K562 (cell line): ENCODE results near the gene BST1. TPM values are rescaled to one million over a fixed set of nuclear protein-coding genes. Genes with fewer than 3 reads are reported as not detected.

ENCODE experiments used
- ATAC-seq: fragments of 200-7000 bp; cut with Tn5 transposase; 3 replicates; pipeline ENCODE4 v1.9.1; 2020; ENCODE audit warnings: moderate library complexity
- BruUV-seq: library from RNA; stranded (reverse); fragments of 400-500 nt; replicated peaks from 2 replicates; lab custom pipeline; 2021; lab: Mats Ljungman, UMichigan
- CTCF ChIA-PET: fragments of 300-600 bp; formaldehyde crosslinking; extraction: SDS; loops from one replicate; lab custom pipeline; 2021; ENCODE audit warnings: low intra/inter-chr PET ratio; lab: Yijun Ruan, JAX
- POLR2A ChIA-PET: fragments of 300-600, 350-650 bp; sonication (Branson Sonifier 250); formaldehyde crosslinking; extraction: SDS; loops from one replicate; lab custom pipeline; 2021; ENCODE audit warnings: antibody characterized with exemption, inconsistent platforms; lab: Yijun Ruan, JAX
- DNase-seq, 4 experiments: peaks; one replicate each; pipeline versions ENCODE4 v3.0.0 to v3.0.0-alpha.2; 2011 to 2018; ENCODE audit warnings: low spot score in 3 of 4, mixed read lengths in 3 of 4; ENCODE audit errors: extremely low read depth in 1 of 4
- FAIRE-seq: peaks from 2 replicates; lab custom pipeline; 2011; peaks lifted over from hg19 to GRCh38; lab: Jason Lieb, UNC
- H2AFZ ChIP-seq: 2 replicates; pipeline ENCODE4 v1.6.0; 2011; ENCODE audit warnings: low read depth, low read length, control low read depth, inconsistent platforms
- H3K27ac ChIP-seq: fragments of 200-600 bp; 3 replicates; pipeline ENCODE4 v1.8.0; 2011; ENCODE audit warnings: low read depth, mild to moderate bottlenecking, control low read depth, inconsistent platforms, low read length, moderate library complexity, mixed read lengths; ENCODE audit errors: extremely low read depth
- H3K27me3 ChIP-seq, 2 experiments: fragments of 300-600 bp in 1 of 2; 2 replicates in 1 of 2; 3 replicates in 1 of 2; pipeline versions ENCODE4 v1.6.0 to v1.8.0; 2011; ENCODE audit warnings: inconsistent platforms in 2 of 2, low read length in 2 of 2, mild to moderate bottlenecking in 1 of 2, mixed read lengths in 1 of 2, moderate library complexity in 1 of 2; ENCODE audit not compliant: control insufficient read depth in 2 of 2, insufficient read depth in 2 of 2
- H3K36me3 ChIP-seq: fragments of 300-600 bp; 3 replicates; pipeline ENCODE4 v1.8.0; 2011; ENCODE audit warnings: mild to moderate bottlenecking, low read length, inconsistent platforms; ENCODE audit not compliant: control insufficient read depth, insufficient read depth
- H3K4me1 ChIP-seq, 2 experiments: fragments of 200-600 bp in 1 of 2; replicated peaks in 1 of 2; 2 replicates in 1 of 2; 3 replicates in 1 of 2; pipeline versions ENCODE4 v1.5.1 to v1.8.0; 2011; ENCODE audit warnings: inconsistent platforms in 2 of 2, low read length in 2 of 2, mild to moderate bottlenecking in 1 of 2, mixed read lengths in 1 of 2, moderate library complexity in 1 of 2; ENCODE audit not compliant: control insufficient read depth in 2 of 2, insufficient read depth in 2 of 2
- H3K4me2 ChIP-seq: 2 replicates; pipeline ENCODE4 v1.6.1; 2011; ENCODE audit warnings: low read length, control low read depth, inconsistent platforms, mixed read lengths; ENCODE audit not compliant: insufficient read depth
- H3K4me3 ChIP-seq: fragments of 200-600 bp; sonication (generic), shearing (Covaris generic); 2 replicates; pipeline ENCODE4 v1.5.1; 2016; ENCODE audit warnings: control low read depth, inconsistent platforms
- H3K79me2 ChIP-seq: fragments of 200-600 bp; 3 replicates; pipeline ENCODE4 v1.8.0; 2011; ENCODE audit warnings: low read length, inconsistent platforms; ENCODE audit not compliant: control insufficient read depth, insufficient read depth
- H3K9ac ChIP-seq, 2 experiments: 2 replicates each; pipeline versions ENCODE4 v1.6.0 to v1.6.1; 2011; ENCODE audit warnings: low read depth in 2 of 2, low read length in 2 of 2, control low read depth in 1 of 2, inconsistent platforms in 1 of 2, mild to moderate bottlenecking in 1 of 2, mixed read lengths in 1 of 2; ENCODE audit not compliant: insufficient read depth in 1 of 2
- H3K9me1 ChIP-seq: one replicate; pipeline ENCODE4 v1.6.0; 2011; ENCODE audit warnings: inconsistent platforms, mild to moderate bottlenecking, low read length, moderate library complexity; ENCODE audit not compliant: control insufficient read depth, insufficient read depth
- H3K9me3 ChIP-seq: replicated peaks from 2 replicates; pipeline ENCODE4 v1.5.1; 2011; ENCODE audit warnings: low read depth, low read length, inconsistent platforms; ENCODE audit not compliant: control insufficient read depth, insufficient read depth
- H4K20me1 ChIP-seq: replicated peaks from 2 replicates; pipeline ENCODE4 v1.6.1; 2011; ENCODE audit warnings: low read length, inconsistent platforms, mixed read lengths; ENCODE audit not compliant: control insufficient read depth, insufficient read depth
- ATF3 ChIP-seq, 2 experiments: fragments of 450-650 bp in 1 of 2; sonication (generic) in 1 of 2; formaldehyde crosslinking in 1 of 2; IDR thresholded peaks in 1 of 2; conservative IDR thresholded peaks in 1 of 2; 2 replicates each; pipeline versions ENCODE4 v1.6.1 to v1.8.1; 2016 to 2023; ENCODE audit warnings: mild to moderate bottlenecking in 2 of 2, moderate library complexity in 2 of 2, inconsistent platforms in 1 of 2, missing genetic modification reagents in 1 of 2
- BACH1 ChIP-seq: fragments of 200-800 bp; sonication (Bioruptor generic); IDR thresholded peaks from 2 replicates; pipeline ENCODE4 v1.6.1; 2016; ENCODE audit warnings: missing genetic modification characterization, missing compliant biosample characterization
- CBX2 ChIP-seq: fragments of 200-600 bp; sonication (generic); IDR thresholded peaks from one replicate; pipeline ENCODE4 v1.6.1; 2012; ENCODE audit warnings: mild to moderate bottlenecking, low read length, inconsistent platforms; ENCODE audit not compliant: insufficient read depth, poor library complexity, severe bottlenecking
- ESRRB ChIP-seq: fragments of 250-450 bp; sonication (Bioruptor Pico); IDR thresholded peaks from 2 replicates; pipeline ENCODE4 v1.5.0; 2020; ENCODE audit warnings: mild to moderate bottlenecking, moderate library complexity, borderline replicate concordance
- GMEB1 ChIP-seq: fragments of 250-450 bp; sonication (Bioruptor Pico); IDR thresholded peaks from 2 replicates; pipeline ENCODE4 v1.4.0; 2020; ENCODE audit warnings: mild to moderate bottlenecking
- GTF2F1 ChIP-seq: IDR thresholded peaks from 2 replicates; pipeline ENCODE4 v1.6.1; 2011; ENCODE audit warnings: low read depth, low read length, improper control_type of control experiment
- PHF20 ChIP-seq: fragments of 450-650 bp; IDR thresholded peaks from 2 replicates; pipeline ENCODE4 v1.6.1; 2018; ENCODE audit not compliant: partially characterized antibody
- TCF7 ChIP-seq: sonication (generic); IDR thresholded peaks from 2 replicates; pipeline ENCODE4 v1.6.1; 2016; ENCODE audit warnings: antibody characterized with exemption, borderline replicate concordance
- ZNF121 ChIP-seq: sonication (generic); formaldehyde crosslinking; conservative IDR thresholded peaks from 2 replicates; pipeline ENCODE4 v1.8.0; 2022; ENCODE audit warnings: missing genetic modification reagents
- ZNF124 ChIP-seq: sonication (generic); formaldehyde crosslinking; IDR thresholded peaks from 2 replicates; pipeline ENCODE4 v1.8.1; 2022; ENCODE audit warnings: missing genetic modification reagents
- whole genome bisulfite sequencing: fragments of 100-300 bp; shearing (Covaris generic); methylation state at CpG from one replicate; pipeline ENCODE4 v1.1.6; 2016; ENCODE audit warnings: low coverage, mixed read lengths; ENCODE audit not compliant: insufficient coverage; ENCODE audit errors: missing lambda C conversion rate; 5-methylcytosine and 5-hydroxymethylcytosine counted together
- in situ Hi-C: fragments of 300-500 bp; cut with MboI; formaldehyde crosslinking; loops from 4 replicates; pipeline ENCODE4 v1.15.0; 2018; ENCODE audit warnings: inconsistent platforms, mixed read lengths
- intact Hi-C: fragments of 100-400 bp; cut with micrococcal nuclease; formaldehyde crosslinking; loops from 2 replicates; pipeline ENCODE4 v1.14.2; 2022
- polyA plus RNA-seq, 8 experiments: library from polyadenylated mRNA; depleted of rRNA in 4 of 8; stranded (reverse) in 5 of 8; unstranded in 3 of 8; fragments of >200 nt; fragmentation: Nextera tagmentation in 2 of 8; fragmentation: Illumina TruSeq in 1 of 8; extraction: Ambion mirVana in 2 of 8; extraction: Trizol in 1 of 8; gene quantifications; 2 replicates each; pipeline versions ENCODE4 v1.2.1 to v1.2.3, GENCODE V29; 2011 to 2014; ENCODE audit warnings: inconsistent platforms in 1 of 8, missing spikeins in 1 of 8
- total RNA-seq, 7 experiments: library from RNA; depleted of rRNA in 6 of 7; stranded (reverse); fragments of >200 nt in 6 of 7; fragmentation: Illumina TruSeq in 2 of 7; extraction: Trizol in 2 of 7; gene quantifications; 2 replicates each; pipeline versions ENCODE4 v1.2.1 to v1.2.3, GENCODE V29; 2011 to 2021; ENCODE audit warnings: low replicate concordance in 1 of 7
- TF ChIP-seq, protein P1 (sequence below), 2 experiments: IDR thresholded peaks; 2 replicates each; pipeline ENCODE4 v1.6.1; 2012; ENCODE audit warnings: improper control_type of control experiment in 2 of 2, low read depth in 2 of 2, low read length in 2 of 2, borderline replicate concordance in 1 of 2

BST1 gene
- total and polyA plus RNA-seq, 9 of the 15 experiments (the other 6 are each of a cell fraction or from before 2014, with no cell fraction given), result 0.04 to 0.38 (median 0.07) TPM; not detected in 6

GRCh38 chr4:15665753-15666365, 37.0 kb upstream of the BST1 start:
- FAIRE-seq, result no peak
- CTCF ChIA-PET, result no interaction called here
- Histone ChIP-seq H3K4me1 (no peaks in the 10 kb centered on the region), H3K9me1 (no peaks in the 10 kb centered on the region), H3K79me2 (no peaks in the 10 kb centered on the region), H4K20me1 (no peaks in the 10 kb centered on the region), H3K9me3 (no peaks in the 10 kb centered on the region), H3K36me3 (peaks cover 12% of the 10 kb centered on the region; the same call in 1 of the 3 replicates), H2AFZ (no peak overlapping the region), H3K27ac (no peak overlapping the region), H3K9ac (no peak overlapping the region), H3K4me2 (no peak overlapping the region), H3K4me3 (no peak overlapping the region), H3K27me3 (no peaks in the 10 kb centered on the region)
- POLR2A ChIA-PET, result no interaction called here
- no peak for ATAC-seq
- intact Hi-C loops (no loop called here), in situ Hi-C loops (loop anchor here (25.0 kb wide), 1 partner anchor 654 kb away; the partner anchor contains the start of gene CPEB2)
- no TSS peak for BruUV-seq
- TF ChIP-seq GTF2F1 (no peak), PHF20 (no peak), BACH1 (no peak), ZNF121 (CRISPR knock-in tag) (no peak), TCF7 (no peak), ATF3 (IDR thresholded peaks at IDR 0.05) (no peak), ATF3 (CRISPR knock-in tag; conservative IDR thresholded peaks at IDR 0.05) (no peak), ESRRB (CRISPR knock-in tag) (no peak), GMEB1 (CRISPR knock-in tag) (no peak), ZNF124 (CRISPR knock-in tag) (no peak), CBX2 (no peak)
- TF ChIP-seq, protein P1, sequence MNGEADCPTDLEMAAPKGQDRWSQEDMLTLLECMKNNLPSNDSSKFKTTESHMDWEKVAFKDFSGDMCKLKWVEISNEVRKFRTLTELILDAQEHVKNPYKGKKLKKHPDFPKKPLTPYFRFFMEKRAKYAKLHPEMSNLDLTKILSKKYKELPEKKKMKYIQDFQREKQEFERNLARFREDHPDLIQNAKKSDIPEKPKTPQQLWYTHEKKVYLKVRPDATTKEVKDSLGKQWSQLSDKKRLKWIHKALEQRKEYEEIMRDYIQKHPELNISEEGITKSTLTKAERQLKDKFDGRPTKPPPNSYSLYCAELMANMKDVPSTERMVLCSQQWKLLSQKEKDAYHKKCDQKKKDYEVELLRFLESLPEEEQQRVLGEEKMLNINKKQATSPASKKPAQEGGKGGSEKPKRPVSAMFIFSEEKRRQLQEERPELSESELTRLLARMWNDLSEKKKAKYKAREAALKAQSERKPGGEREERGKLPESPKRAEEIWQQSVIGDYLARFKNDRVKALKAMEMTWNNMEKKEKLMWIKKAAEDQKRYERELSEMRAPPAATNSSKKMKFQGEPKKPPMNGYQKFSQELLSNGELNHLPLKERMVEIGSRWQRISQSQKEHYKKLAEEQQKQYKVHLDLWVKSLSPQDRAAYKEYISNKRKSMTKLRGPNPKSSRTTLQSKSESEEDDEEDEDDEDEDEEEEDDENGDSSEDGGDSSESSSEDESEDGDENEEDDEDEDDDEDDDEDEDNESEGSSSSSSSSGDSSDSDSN (IDR thresholded peaks at IDR 0.05; ENCODE audit: borderline replicate concordance in 1 of 2, low read depth in 2 of 2, low read length in 2 of 2), result no peak
- WGBS, result 82% methylated on average over 3 of the region's 3 CpGs
- DNase-seq, result no peak
